Measurements from ENCODE around the gene PPCDC. TPM values are rescaled to one million over a fixed set of nuclear protein-coding genes. Genes with fewer than 3 reads are reported as not detected.

PPCDC gene
- total RNA-seq, 1 experiment from 2014 or later, result 31.9 TPM

DNA sequence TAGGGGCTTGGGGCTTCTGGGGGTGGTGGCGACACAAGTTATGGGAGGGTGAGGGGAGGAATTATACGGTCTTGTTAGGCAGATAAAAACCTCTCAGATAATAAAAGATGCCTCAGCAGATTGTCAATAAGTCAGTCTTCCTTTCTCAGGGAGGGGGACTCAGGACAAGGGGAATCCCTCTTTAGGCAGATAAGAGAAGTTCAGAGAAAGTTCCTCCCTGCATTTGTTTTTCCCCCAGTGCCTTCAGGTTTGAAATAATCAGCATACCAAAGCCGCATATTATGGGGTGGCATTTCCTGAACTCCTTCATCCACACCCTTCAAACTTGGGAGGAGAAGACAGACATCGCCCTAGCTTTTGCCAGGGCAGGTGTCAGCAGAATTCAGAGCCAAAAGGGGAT is 8.5 kb downstream of the PPCDC start:
- DNase-seq, result no peak
- Histone ChIP-seq H3K4me3 (no peak overlapping the region), H3K9me3 (no peaks in the 10 kb centered on the region)

GRCh38 chr15:75032395-75032794 is 9.0 kb downstream of the PPCDC start:
- no peaks in the 10 kb centered on the region for H3K9me3 ChIP-seq
- DNase-seq, result no peak
- peaks cover 12% of the 10 kb centered on the region for H3K36me3 ChIP-seq
- no peak overlapping the region for H3K4me3 ChIP-seq
- no peaks in the 10 kb centered on the region for H3K27me3 ChIP-seq

More for the DNA sequence above, 8.5 kb downstream of the PPCDC start:
- no peaks in the 10 kb centered on the region for H3K27me3 ChIP-seq
- H3K36me3 ChIP-seq, result peaks cover 10% of the 10 kb centered on the region

DNA sequence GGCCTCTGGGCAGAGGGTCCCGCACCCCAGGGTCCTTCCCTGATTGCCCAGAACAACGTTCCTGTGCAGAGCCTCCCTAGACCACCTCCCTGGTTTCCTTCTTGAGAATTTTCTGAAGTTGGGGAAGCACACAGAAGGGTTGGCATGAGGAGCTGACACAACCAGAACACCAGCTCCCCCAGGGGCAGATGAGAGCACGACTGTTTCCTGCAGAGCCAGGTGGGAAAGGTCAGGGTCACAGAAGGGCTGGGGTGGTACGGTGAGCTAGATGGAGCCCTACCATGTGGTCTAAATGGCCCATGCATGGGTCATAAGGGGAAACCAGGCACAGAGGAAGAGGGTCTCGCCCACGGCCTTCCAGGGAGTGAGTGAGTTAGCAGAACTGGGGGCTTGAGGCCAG is 10.4 kb downstream of the PPCDC start:
- peaks cover 10% of the 10 kb centered on the region for H3K36me3 ChIP-seq
- no peaks in the 10 kb centered on the region for H3K9me3 ChIP-seq
- H3K27me3 ChIP-seq, result no peaks in the 10 kb centered on the region
- no peak overlapping the region for H3K4me3 ChIP-seq
- DNase-seq, result no peak

GRCh38 chr15:75034615-75035014 is 11.2 kb downstream of the PPCDC start:
- Histone ChIP-seq H3K9me3 (no peaks in the 10 kb centered on the region), H3K27me3 (no peaks in the 10 kb centered on the region), H3K36me3 (peaks cover 10% of the 10 kb centered on the region), H3K4me3 (no peak overlapping the region)
- DNase-seq, result no peak

DNA sequence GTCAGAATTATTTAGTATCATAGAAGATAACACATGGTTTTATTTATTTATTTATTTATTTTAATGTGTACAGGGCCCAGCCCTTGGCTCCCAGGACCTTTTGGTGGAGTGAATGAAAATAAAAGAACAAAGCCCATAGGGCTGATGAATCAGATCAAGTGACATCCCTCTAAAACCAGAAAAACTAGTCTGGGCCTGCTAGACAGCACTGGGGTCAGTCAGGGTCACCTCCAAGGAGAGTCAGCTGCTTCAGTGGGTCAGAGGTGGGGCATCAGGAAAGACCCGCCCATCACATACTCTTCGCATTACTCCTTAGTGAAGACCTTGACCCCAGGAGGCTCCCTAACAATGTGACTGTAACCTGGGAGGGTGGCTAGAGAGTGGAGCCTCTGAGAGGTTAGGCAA is 12.8 kb downstream of the PPCDC start:
- Histone ChIP-seq H3K4me3 (no peak overlapping the region), H3K27me3 (no peaks in the 10 kb centered on the region), H3K9me3 (no peaks in the 10 kb centered on the region), H3K36me3 (peaks cover 2% of the 10 kb centered on the region; the same call in 1 of the 2 replicates)
- DNase-seq, result no peak

GRCh38 chr15:75037685-75038084 is 14.3 kb downstream of the PPCDC start:
- H3K36me3 ChIP-seq, result peaks cover 9% of the 10 kb centered on the region
- no peak for DNase-seq
- H3K27me3 ChIP-seq, result no peaks in the 10 kb centered on the region
- no peaks in the 10 kb centered on the region for H3K9me3 ChIP-seq
- H3K4me3 ChIP-seq, result no peak overlapping the region

DNA sequence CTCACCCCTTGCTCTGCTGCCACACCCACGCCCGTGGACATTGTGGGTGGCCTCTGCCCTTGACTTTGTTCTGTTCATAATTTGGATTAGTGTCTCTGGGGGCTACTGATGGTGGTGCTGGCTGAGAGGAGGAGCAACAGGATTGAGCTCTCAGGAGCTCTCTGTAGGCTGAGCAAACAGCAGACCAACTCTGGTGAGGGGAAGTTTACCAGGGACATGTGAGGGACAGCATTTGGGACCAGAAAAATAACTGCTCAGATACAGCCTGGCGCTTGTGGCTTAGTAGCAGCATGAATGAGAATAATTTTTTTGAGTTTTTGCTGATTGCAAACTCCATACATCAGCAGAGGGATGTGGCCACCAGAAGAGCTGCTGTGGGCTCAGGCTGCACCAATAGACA is 14.8 kb downstream of the PPCDC start:
- Histone ChIP-seq H3K9me3 (no peaks in the 10 kb centered on the region), H3K36me3 (peaks cover 14% of the 10 kb centered on the region), H3K27me3 (no peaks in the 10 kb centered on the region), H3K4me3 (no peak overlapping the region)
- no peak for DNase-seq

DNA sequence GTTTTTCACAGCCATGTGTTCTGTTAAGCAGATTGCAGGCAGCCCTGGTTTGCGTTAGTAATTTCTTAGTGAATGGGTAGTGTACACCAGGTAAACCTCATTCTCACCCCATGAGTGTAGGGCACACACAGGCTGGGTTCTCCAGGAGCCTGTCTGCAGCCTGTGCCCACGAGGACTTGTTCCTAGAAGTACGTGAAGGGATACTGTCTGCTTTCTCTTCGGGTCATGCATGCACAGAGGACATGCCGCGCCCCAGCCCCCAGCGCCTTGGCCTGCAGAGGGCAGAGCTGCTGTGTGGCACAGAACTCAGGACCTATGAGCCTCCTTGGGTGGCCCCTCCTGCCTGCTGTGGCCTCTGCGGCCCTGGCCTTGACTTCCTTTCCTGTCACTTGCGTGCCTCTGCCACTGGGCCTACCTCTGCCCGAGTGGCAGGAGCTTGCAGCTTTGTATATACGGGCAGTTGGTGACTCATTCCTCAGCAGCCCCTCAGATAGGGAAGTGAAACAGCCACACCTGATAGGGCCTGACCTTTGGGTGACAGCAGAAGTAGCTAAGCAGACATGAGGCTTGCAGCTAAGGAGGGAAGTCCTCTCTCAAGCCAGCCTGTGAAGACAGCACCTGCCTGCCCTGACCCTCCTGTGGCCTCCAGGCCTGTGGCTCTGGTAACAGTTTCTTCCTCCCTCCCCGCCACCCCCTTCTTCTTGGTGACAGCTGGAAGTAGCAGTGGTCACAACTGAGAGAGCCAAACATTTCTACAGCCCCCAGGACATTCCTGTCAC is 19.5 kb downstream of the PPCDC start:
- no peak overlapping the region for H3K4me3 ChIP-seq
- H3K36me3 ChIP-seq, result peaks cover 22% of the 10 kb centered on the region
- DNase-seq, result peak; percentile 36
- no peaks in the 10 kb centered on the region for H3K9me3 ChIP-seq
- H3K27me3 ChIP-seq, result no peaks in the 10 kb centered on the region

DNA sequence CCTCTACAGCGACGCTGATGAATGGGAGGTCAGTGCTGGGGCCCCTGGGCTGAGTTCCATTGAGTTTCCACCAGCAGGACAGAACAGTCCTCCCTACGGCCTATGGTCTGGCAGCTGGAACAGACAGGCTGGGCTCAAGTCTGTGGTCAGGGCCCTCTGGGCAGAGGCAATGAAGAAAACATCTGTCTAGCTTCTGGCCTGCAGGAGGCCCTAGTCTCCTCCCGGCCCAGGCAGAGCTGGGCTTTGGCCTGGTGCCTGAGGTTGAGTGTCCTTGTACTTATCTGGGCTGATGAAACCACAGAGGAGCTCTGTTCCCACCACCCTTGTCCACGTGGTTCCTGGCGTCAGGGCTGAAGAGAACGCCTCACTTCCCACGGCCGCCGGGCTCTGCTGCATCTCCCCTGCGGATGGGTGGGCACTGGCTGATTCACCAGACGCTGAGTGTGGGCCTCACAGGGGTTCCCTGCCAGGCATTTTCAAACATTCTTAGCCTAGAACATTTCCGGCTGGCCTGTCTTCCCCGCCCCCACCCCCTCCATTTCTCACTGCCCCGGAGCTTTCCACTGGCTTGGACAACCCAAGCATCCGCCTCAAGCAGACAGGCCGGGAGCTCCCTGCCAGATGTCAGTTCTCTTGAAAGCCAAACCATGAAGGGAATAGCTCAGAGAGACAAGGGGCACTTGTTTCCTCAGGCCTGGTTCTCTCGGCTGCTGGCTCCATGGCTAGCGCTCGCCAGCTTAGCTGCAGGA is 20.3 kb downstream of the PPCDC start:
- peak; percentile 94 for DNase-seq
- H3K4me3 ChIP-seq, result no peak overlapping the region

DNA sequence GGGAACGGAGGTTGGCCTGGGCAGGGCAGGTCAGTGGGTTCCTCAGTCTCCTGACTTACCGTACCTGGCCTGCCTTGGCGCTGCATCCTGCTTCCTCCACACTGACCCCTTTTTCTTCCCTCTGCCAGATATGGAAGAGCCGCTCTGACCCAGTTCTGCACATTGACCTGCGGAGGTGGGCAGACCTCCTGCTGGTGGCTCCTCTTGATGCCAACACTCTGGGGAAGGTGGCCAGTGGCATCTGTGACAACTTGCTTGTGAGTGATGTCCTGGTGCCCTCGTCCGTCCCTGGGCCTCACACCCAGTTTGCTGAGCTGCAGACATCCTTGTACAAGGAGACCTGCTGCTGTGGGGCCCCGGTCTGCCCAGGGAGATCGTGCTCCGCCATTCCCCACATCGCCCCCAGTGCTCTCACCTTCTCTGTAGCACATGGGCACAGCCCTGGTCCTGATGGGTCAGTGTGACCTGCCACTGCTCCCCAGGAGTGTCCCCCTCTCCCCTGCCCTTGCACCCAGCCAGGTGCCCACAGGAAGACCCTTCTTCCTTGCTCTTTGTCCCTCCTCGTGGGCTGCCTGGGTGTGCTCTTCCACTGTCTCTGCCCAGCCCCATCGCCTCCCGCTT is 21.0 kb downstream of the PPCDC start:
- H3K27me3 ChIP-seq, result no peaks in the 10 kb centered on the region
- no peak overlapping the region for H3K4me3 ChIP-seq

More for the DNA sequence above, 20.3 kb downstream of the PPCDC start:
- Histone ChIP-seq H3K27me3 (no peaks in the 10 kb centered on the region), H3K9me3 (no peaks in the 10 kb centered on the region), H3K36me3 (peaks cover 26% of the 10 kb centered on the region)

GRCh38 chr15:75045332-75046015 is 22.1 kb downstream of the PPCDC start:
- H3K9me3 ChIP-seq, result no peaks in the 10 kb centered on the region
- H3K4me3 ChIP-seq, result no peak overlapping the region
- H3K27me3 ChIP-seq, result no peaks in the 10 kb centered on the region
- peaks cover 34% of the 10 kb centered on the region for H3K36me3 ChIP-seq
- no peak for DNase-seq

More for the DNA sequence above, 21.0 kb downstream of the PPCDC start:
- no peak for DNase-seq
- no peaks in the 10 kb centered on the region for H3K9me3 ChIP-seq
- peaks cover 30% of the 10 kb centered on the region for H3K36me3 ChIP-seq

DNA sequence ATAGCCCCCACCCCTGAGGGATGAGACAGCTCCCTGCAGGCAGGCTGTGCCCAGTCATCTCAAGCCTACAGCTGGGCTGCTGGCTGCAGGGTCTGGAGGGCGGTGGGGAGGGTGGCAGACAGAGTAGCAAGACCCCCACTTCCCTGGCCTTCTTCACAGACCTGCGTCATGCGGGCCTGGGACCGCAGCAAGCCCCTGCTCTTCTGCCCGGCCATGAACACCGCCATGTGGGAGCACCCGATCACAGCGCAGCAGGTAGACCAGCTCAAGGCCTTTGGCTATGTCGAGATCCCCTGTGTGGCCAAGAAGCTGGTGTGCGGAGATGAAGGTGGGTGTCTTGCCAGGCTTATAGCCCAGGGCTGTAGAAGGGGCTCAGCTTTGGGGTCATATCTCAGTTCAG is 25.0 kb downstream of the PPCDC start:
- no peaks in the 10 kb centered on the region for H3K9me3 ChIP-seq
- no peak for DNase-seq
- H3K36me3 ChIP-seq, result peaks cover 22% of the 10 kb centered on the region
- H3K27me3 ChIP-seq, result no peaks in the 10 kb centered on the region
- H3K4me3 ChIP-seq, result no peak overlapping the region

DNA sequence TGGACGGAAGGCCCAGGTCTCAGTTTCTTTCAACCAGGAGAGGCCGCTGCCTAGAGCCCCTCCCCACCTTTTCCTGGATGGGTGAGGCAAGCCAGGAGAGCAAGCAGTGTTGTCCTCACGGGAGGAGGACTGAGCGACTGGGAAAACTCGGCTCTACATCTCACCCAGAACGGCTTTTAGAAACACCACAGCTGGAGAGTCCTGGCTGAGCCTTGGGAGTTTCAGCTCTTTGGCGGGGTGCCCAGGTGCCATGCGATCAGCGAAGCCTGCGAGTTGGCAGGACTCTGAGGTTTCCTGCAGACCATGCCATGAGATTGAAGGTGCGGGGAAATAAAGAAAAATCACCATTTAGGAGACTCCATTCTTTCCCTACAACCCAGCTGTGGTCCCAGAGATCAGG is 26.0 kb downstream of the PPCDC start:
- peaks cover 18% of the 10 kb centered on the region for H3K36me3 ChIP-seq
- peak; percentile 78 for DNase-seq
- H3K27me3 ChIP-seq, result no peaks in the 10 kb centered on the region
- no peaks in the 10 kb centered on the region for H3K9me3 ChIP-seq
- no peak overlapping the region for H3K4me3 ChIP-seq

GRCh38 chr15:75050283-75050682 is 26.9 kb downstream of the PPCDC start:
- no peaks in the 10 kb centered on the region for H3K9me3 ChIP-seq
- no peak for DNase-seq
- no peak overlapping the region for H3K4me3 ChIP-seq
- H3K36me3 ChIP-seq, result peaks cover 13% of the 10 kb centered on the region; the same call in 1 of the 2 replicates
- no peaks in the 10 kb centered on the region for H3K27me3 ChIP-seq

GRCh38 chr15:75051191-75051608 is 27.8 kb downstream of the PPCDC start:
- H3K36me3 ChIP-seq, result peaks cover 13% of the 10 kb centered on the region; the same call in 1 of the 2 replicates
- no peak for DNase-seq

GRCh38 chr15:75051711-75052110 is 28.3 kb downstream of the PPCDC start:
- Histone ChIP-seq H3K36me3 (peaks cover 13% of the 10 kb centered on the region; the same call in 1 of the 2 replicates), H3K9me3 (no peaks in the 10 kb centered on the region), H3K4me3 (no peak overlapping the region), H3K27me3 (no peaks in the 10 kb centered on the region)
- DNase-seq, result no peak

More at GRCh38 chr15:75051191-75051608, 27.8 kb downstream of the PPCDC start:
- Histone ChIP-seq H3K9me3 (no peaks in the 10 kb centered on the region), H3K27me3 (no peaks in the 10 kb centered on the region), H3K4me3 (no peak overlapping the region)
